ENCODE data around the gene DIO1.

Gene DIO1

GRCh38 chr1:53895421-53895820 lies 1.4 kb downstream of the DIO1 start:
- no peak for DNase-seq

- DNase-seq = no peak
Observed at GRCh38 chr1:53896635-53897229, 2.7 kb downstream of the DIO1 start.

GRCh38 chr1:53899206-53899628 lies 5.2 kb downstream of the DIO1 start:
- DNase-seq = no peak

- DNase-seq = no peak
Observed at GRCh38 chr1:53899708-53900107, 5.7 kb downstream of the DIO1 start.

- DNase-seq = no peak
Observed at GRCh38 chr1:53902235-53903138, 8.5 kb downstream of the DIO1 start.

GRCh38 chr1:53905509-53905908 lies 11.5 kb downstream of the DIO1 start:
- no peak for DNase-seq

GRCh38 chr1:53906121-53906520 lies 12.1 kb downstream of the DIO1 start:
- no peak for DNase-seq

GRCh38 chr1:53909946-53910345 lies 16.0 kb downstream of the DIO1 start:
- no peak for DNase-seq

DNA sequence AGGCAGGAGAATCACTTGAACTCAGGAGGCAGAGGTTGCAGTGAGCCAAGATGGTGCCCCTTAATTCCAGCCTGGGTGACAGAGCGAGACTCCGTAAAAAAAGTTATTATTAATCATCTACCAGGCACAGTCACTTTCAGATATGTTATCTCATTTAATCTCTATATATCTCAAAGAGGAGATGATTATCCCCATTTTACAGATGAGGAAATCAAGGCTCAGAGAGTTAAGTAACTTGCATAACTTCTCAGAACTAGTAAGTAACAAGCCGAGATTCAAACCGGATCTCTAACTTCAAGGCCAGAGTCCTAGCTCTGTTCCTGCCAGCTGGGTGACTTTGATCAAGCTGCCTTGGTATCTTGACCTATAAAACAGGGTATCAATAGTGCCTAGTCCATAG lies 17.5 kb downstream of the DIO1 start:
- no peak for DNase-seq

- DNase-seq = no peak
Observed at GRCh38 chr1:53913352-53914033, 19.5 kb downstream of the DIO1 start.

- no peak for DNase-seq
Observed at GRCh38 chr1:53918343-53918742, 24.4 kb downstream of the DIO1 start.

- DNase-seq = no peak
Observed at GRCh38 chr1:53919675-53920066, 25.7 kb downstream of the DIO1 start.

- no peak for DNase-seq
Observed at GRCh38 chr1:53927376-53927881, 33.4 kb downstream of the DIO1 start.

DNA sequence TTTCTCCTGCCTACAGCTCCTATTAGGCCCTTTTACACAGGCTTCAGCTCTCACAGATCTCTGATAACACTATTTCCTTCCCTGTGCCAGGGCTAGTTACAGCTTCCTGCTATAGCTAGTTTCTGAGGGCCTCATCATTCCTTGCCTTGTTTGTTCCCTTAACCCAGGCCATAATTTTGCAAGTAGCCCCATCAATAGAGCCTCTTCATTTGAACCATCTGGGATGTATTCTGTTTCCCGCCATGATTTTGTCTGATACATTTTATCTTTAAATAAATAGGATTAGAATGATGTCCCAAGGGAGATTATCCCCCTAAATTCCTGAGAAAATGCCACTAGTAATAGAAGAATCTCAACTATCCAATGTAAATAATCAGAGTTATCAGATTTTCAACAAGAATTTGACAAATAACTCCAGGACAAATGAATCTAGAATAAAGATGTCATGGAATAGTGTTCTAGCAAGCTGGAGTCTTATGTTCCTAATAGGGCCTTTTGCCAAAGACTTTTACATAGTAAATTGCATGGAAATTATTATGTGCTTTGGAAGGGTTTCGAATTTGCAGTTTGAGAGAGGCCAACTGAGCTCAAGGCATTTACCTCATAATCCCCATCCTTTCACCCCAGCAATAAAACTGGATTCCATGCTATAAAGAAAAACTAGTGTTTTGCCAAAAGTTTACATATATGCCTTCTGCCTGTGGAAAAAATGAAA lies 35.4 kb downstream of the DIO1 start:
- DNase-seq = no peak

- DNase-seq = no peak
Observed at GRCh38 chr1:53930932-53931331, 36.9 kb downstream of the DIO1 start.

- no peak for DNase-seq
Observed at GRCh38 chr1:53931523-53931922, 37.5 kb downstream of the DIO1 start.

DNA sequence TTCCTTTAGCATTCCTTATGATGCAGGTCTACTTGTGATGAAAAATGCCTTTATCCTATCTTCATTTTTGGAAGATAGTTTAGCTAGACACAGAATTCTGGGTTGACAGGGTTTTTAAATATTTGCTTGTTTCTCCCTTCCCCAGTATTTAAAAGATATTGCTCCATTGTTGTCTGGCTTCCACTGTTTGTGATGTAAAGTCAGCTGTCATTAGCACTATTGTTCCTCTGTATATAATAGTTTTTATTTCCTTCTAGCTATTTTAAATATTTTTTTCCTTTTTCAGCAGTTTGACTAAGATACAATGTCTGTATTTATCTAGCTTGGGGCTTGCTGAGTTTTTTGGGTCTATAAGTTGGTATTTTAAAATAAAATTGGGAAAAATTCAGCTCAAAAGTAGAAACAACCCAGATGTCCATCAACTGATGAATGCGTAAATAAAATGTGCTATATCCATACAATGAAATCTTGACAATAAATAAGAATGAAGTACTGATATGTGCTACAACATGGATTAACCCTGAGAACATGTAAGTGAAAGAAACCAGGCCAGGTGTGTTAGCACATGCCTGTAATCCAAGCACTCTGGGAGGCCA lies 40.3 kb downstream of the DIO1 start:
- no peak for DNase-seq

GRCh38 chr1:53936430-53936829 lies 42.4 kb downstream of the DIO1 start:
- no peak for DNase-seq

DNA sequence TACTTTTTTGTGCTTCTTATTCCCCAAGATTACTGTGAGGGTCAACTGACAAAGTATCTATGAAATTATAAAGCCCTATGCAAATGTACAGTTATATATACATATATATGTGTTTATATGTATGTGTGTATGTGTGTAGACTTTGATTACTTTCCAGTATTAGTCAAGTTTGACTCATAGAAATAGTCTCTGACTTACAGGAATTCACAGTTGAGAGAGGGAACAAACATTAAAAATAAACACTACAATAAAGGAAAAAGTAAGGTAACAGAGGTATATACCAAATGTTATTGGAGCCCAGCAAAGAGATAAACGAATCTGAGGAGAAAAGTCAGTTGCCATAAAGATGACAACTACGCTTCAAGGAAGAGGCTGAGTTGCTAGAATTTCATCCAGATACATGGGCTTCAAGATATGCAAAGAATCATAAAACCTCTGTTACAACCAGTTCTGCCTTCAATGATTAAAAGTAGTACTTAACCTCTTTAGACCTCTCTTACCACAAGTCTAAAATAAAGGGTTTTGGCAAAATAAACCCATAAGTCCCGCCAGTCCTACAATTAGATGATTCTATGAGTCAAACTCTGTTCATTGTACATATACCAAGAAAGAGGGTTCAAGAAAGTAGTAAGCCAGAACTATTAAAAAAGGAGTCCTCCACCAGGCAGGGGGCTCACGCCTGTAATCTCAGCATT lies 44.3 kb downstream of the DIO1 start:
- DNase-seq = no peak

DNA sequence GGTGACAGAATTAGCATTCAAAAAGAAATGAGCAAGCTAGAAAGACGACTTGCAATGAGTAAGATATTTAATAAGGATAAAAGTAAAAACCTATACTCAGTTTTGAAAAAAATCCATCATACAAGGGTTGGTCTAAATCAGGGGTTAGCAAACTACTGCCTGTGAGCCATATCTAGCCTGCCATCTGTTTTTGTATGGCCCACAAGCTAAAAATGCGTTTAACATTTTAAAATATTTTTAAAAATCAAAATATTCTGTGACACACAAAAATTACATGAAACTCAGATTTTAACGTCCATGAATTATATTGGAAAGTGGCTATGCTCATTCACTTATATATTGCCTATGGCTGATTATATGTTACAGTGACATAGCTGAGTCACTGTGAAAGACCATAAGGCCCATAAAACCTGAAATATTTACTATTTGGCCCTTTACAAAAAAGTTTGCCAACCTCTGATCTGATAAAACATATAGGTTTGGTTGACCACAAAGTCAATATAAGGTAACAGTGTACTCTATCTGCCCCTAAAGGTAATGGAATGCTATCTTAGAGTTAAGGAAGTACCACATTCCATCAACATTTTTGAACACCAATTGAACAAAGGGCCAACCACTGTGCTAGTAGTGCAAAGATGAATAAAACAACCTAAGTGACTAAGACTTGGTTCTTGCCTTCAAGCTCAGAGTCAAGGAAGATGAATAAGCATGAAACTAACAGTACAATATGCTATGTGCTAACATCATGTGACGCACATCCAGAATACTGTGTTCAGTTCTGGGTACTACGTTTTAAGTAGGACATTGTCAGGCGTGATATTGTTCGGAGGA lies 48.4 kb downstream of the DIO1 start:
- no peak for DNase-seq

GRCh38 chr1:53943090-53943489 lies 49.1 kb downstream of the DIO1 start:
- DNase-seq = no peak

Data from activated naive CD4-positive, alpha-beta T cell treated with anti-CD3 and anti-CD28 coated beads, Interleukin-2, amount 50 U/mL, for 16 hours (primary cell).